Colon (tissue), 2 donors: ENCODE data around the gene OR8J3.
"Not testable (repeated sequence)": the region's sequence is repeated elsewhere in the genome, so short reads cannot be mapped to it uniquely, and the experiment has no call there.

Experiments
- FAIRE-seq: peaks from 2 replicates; lab custom pipeline; 2012; peaks lifted over from hg19 to GRCh38; lab: Jason Lieb, UNC
- donor health status: control.
- donor health status: control.

The OR8J3 gene, protein sequence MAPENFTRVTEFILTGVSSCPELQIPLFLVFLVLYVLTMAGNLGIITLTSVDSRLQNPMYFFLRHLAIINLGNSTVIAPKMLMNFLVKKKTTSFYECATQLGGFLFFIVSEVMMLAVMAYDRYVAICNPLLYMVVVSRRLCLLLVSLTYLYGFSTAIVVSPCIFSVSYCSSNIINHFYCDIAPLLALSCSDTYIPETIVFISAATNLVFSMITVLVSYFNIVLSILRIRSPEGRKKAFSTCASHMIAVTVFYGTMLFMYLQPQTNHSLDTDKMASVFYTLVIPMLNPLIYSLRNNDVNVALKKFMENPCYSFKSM

DNA sequence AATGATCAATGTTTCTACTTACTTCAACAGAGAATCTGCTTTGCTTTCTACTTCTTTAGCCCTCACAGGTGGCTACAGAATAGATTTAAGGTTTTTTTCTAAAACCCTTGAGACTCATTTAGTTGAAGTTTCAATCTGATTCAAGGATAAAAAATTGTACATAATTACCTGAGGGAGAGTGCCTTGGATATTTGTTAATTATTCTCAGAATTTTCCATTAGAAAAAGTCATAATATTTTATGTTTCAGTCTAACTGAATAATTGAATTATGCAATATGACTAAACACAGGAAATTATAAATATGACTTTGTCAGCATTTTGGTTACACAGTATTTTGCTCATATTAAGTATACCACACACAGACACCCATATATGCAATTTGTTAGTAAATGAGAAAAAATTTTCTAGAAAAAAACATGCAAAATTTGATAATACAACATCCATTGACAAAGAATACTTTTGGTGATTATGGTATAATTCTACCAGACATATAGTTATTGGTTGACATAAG, at the start of gene OR8J3:
TSS of gene OR8J3 (minus strand) at position 51 of the 511 bp plus-strand sequence. CDS start 2,483 bp downstream, outside the sequence.
- no peak for FAIRE-seq

DNA sequence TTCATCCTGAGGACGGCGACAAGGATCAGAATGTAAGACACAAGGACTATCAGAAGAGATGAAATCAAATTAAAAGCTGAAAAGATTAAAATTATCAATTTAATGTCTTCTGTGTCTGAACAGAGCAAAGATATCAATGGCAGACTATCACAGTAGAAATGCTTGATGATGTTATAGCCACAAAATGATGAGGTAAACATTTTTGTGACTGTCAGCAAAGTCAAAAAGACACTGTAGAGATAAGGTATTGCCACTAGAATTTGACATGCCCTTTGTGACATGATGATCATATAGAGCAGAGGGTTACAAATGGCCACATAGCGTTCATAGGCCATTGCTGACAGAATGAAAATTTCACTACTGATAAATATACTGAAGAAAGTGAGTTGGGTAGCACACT, 48.6 kb upstream of the OR8J3 start:
- no peak for FAIRE-seq

DNA sequence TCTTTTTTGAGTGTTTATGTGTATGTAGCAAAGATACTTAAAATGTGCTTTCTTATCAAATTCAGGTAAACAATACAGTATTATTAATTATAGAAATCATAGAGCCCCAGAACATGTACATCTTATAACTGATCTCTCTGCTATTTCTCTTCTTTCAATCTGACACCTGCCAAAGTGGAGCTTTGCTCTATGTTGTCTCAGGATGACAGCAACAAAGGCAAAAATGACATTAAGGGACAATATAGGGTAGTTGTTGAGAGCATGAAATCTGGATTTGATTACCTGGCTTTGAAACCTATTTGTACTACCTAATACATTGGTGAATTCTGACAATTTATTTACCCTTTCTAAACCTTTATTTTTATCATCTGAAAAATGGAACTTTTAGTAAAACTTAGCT, 43.5 kb upstream of the OR8J3 start:
- FAIRE-seq: no peak

DNA sequence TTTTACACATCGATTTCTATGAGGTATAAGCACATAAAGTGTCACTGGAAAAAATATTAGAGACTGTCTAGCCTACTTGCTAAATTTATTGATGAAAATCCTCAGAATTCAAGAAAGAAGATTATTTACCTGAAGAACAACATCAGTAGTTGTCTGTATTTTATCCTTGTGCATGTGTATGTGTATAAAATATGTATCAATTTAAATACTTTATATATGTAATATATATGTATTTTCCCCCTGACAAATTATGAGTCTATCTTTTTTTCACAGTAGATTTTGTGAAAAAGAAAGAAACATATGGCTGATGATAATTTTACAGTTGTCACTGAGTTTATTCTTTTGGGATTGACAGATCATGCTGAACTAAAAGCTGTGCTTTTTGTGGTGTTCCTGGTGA, 36.3 kb upstream of the OR8J3 start, which contains the start of gene OR5J2:
TSS of gene OR5J2 (plus strand) at position 301 of the 400 bp plus-strand sequence. CDS start at position 301, 0 bp downstream.
- FAIRE-seq: no peak

DNA sequence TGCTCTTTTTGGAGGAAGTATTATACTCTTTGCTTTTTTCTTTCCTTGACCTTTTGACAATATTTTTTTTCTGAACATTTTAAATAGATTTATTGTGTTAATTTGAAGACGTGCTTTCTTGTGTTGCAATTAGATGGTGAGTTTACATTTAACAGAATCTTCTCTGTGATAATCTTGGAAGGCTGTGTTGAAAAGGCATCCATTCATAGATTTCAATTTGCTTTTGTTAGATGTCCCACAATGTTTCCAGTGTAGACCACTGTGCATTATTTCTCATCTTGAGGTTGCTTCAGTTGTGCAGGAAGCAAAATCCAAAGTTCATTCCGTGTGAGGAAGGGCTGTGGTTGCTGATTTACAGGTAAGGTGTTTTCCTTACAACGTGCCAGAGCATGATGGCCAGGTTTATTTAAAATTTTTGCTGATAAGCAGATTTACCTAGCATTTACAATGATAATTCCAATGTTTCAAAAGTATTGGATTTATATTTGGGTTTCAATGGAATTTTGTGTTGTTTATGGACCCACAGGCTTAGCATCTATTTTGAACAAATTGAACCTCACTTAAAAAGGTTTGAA, 32.3 kb upstream of the OR8J3 start:
- no peak for FAIRE-seq

DNA sequence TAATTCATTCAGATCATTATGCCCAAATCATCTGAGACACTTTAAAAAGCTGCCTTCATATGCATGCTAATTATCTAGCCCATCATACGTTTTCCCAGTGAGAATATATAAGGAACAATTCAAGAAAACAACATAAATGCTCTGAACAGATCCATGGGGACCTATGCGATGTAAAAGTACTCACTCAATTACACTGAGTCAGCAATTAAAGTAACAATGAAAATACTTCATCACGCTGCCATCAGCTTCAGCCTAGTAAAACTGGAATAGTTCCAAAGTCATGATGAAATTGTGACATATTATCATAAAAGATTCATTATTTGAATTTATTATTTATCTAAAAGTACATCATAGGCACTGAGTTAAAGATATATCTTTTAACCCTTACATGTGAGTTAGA, 23.8 kb upstream of the OR8J3 start:
- no peak for FAIRE-seq

DNA sequence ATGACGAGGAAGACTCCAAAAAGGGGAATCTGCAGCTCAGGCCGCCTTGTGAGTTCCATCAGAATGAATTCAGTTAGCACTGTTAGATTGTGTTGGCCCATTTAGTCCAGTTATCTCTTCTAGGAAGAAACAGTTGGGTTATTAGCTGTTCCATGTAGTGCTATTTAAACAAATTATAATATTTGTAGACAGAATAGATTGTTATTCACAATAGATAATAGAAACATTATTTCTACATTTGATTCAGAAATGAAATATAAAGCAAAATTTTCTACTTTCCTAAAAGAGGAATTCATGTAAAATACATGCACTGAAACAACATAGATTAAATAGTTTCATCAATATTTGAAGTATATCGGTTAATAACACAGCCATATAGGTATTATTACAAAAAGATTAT, 20.2 kb upstream of the OR8J3 start, which contains the start of gene OR8K5:
TSS of gene OR8K5 (minus strand) at position 101 of the 400 bp plus-strand sequence. CDS start at position 101, 0 bp downstream.
- no peak for FAIRE-seq

DNA sequence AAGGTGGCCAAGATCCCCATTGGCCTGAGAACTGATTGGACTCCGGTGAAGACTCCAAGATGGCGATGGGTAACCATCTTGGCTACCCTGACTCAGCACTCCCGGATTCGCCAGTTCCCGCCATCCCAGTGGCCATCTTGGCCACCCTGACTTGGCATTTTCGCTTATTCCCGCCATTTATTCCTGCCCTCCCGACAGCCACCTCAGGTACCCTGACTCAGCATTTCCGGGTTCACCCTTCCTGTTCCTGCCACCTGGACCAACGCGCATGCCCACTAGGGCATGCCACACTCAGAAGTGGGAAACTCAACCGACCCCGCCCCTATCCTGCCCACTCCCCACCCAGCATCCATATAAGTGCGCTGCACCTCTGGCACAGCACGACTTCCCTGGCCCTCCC, 12.3 kb upstream of the OR8J3 start:
- FAIRE-seq: no peak

DNA sequence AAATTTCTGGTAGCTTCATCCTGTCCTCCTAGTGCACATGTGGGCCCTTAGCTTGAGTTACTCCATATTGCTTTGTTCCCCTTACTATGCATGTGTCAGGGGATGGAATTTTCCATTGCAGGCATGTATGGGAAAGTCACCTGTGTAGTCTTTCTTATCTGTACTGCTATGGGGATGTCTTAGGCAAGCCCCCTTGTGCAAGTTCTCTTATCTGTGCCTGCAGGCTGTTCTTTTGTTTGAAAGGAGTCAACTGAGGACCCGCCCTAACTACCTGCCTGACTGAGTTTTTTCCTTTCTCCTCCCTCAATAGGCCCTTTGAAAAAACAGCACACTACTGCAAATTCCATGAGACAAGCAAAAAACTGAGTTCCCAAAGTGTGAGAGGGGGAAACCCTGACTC, 11.4 kb upstream of the OR8J3 start:
- FAIRE-seq: no peak

DNA sequence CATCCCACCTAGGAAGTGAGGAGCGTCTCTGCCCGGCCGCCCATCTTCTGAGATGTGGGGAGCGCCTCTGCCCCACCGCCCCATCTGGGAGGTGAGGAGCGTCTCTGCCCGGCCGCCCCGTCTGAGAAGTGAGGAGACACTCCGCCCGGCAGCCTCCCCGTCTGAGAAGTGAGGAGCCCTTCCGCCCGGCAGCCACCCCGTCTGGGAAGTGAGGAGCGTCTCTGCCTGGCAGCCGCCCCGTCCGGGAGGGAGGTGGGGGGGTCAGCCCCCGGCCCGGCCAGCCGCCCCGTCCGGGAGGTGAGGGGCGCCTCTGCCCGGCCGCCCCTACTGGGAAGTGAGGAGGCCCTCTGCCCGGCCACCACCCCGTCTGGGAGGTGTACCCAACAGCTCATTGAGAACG, 3.7 kb upstream of the OR8J3 start:
- FAIRE-seq: not testable (repeated sequence)

DNA sequence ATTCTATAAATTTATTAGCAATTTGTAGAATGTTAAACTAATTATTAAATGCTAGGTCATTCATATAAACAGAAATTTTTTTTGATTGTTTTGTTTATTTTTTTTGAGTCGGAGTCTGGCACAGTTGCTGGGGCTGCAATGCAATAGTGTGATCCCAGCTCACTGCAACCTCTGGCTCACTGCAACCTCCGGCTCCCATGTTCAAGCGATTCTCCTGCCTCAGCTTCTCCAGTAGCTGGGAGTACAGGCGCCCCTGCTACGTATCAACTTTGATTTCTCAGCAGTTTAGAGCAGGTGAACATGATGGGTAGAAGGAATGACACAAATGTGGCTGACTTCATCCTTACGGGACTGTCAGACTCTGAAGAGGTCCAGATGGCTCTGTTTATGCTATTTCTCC, 17.9 kb downstream of the OR8J3 start, which contains the start of gene OR8H3:
TSS of gene OR8H3 (plus strand) at position 301 of the 400 bp plus-strand sequence. CDS start at position 301, 0 bp downstream.
- no peak for FAIRE-seq

DNA sequence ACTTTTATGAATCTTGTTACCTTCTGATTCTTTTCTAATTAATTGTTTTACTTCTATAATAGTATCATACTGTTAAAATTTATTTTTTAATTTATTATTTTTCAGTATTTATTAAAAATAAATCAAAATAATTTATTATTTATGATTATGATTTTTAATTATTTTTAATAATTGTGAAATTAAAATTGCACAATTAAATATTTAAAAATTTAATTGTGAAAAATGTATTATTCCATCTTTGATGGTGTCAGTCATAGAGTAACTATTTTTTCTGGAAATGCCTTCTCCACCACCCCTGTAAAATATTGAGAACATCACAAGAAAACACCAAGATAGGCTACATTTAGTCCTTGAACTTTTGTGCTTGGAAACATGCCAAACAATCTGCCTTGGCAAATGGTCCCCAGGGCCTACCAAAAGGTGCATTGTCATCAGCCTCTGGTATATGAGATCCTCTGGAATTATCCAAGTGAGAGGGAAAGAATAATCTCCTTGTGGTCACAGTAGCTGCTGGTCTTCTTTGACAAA, 36.7 kb downstream of the OR8J3 start, which contains the start of gene OR8H2:
TSS of gene OR8H2 (plus strand) at position 478 of the 528 bp plus-strand sequence. CDS start 1,356 bp downstream, outside the sequence.
- FAIRE-seq: peak; percentile 90

DNA sequence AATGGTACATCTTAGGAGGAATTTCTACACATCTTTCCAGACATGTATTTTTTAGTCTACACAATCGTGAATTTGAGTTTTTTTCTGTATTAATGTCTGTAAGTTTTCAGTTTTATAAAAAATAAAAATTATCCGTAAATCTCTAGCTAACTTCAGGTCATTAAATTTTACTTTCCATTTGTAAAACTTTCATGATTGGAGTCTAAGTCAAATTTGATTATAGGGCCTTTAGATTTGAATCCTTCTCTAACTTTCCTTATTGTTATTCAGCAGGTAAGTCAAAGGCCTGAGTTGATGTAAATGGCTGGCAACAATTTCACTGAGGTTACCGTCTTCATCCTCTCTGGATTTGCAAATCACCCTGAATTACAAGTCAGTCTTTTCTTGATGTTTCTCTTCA, 47.0 kb downstream of the OR8J3 start, which contains the start of gene OR8I2:
TSS of gene OR8I2 (plus strand) at position 301 of the 400 bp plus-strand sequence. CDS start at position 301, 0 bp downstream.
- FAIRE-seq: no peak

DNA sequence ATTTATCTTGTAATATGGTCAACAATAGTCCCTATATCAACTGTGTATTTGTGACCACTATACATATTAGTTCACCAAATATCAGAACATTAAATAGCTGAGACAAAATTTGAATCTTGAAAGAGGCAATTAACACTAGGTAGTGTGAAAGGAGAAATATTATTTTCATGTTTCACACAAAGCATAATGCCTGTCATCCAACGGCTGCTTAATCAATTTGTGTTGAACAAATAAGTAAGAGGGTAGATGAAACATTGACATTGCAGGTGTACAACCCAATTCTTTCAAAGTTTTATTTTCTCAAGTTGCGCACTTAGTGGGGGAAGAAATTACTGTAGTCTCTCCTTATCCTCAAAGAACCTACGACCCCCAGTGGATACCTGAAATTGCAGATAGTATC, 50.3 kb downstream of the OR8J3 start:
- no peak for FAIRE-seq
